Renal cortex interstitium (tissue), 11 donors: ENCODE measurements around the gene LARP6. TPM values are rescaled to one million over a fixed set of nuclear protein-coding genes. Genes with fewer than 3 reads are reported as not detected.
"Not testable (repeated sequence)": the region's sequence is repeated elsewhere in the genome, so short reads cannot be mapped to it uniquely, and the experiment has no call there.

Experiments
- DNase-seq, 11 donors: peaks; one replicate each; pipeline ENCODE4 v3.0.0-alpha.2; 2013; ENCODE audit warnings: low read depth in 9 of 11, low spot score in 4 of 11; ENCODE audit errors: extremely low read depth in 1 of 11
- polyA plus RNA-seq, 3 donors: library from polyadenylated mRNA; unstranded; fragments of 120-200 nt; gene quantifications; one replicate each; pipeline ENCODE4 v1.2.1, GENCODE V29; 2013; ENCODE audit not compliant: insufficient read length in 3 of 3

The LARP6 gene
- polyA plus RNA-seq, 3 donors = 12.8 to 16.0 (median 13.8) TPM

- peak in 1 of 11 donors; percentile 8 for DNase-seq
Measured at GRCh38 chr15:70867911-70868467, 14.0 kb upstream of the LARP6 start.

- DNase-seq = no peak
Measured at GRCh38 chr15:70866982-70867641, 13.2 kb upstream of the LARP6 start.

DNA sequence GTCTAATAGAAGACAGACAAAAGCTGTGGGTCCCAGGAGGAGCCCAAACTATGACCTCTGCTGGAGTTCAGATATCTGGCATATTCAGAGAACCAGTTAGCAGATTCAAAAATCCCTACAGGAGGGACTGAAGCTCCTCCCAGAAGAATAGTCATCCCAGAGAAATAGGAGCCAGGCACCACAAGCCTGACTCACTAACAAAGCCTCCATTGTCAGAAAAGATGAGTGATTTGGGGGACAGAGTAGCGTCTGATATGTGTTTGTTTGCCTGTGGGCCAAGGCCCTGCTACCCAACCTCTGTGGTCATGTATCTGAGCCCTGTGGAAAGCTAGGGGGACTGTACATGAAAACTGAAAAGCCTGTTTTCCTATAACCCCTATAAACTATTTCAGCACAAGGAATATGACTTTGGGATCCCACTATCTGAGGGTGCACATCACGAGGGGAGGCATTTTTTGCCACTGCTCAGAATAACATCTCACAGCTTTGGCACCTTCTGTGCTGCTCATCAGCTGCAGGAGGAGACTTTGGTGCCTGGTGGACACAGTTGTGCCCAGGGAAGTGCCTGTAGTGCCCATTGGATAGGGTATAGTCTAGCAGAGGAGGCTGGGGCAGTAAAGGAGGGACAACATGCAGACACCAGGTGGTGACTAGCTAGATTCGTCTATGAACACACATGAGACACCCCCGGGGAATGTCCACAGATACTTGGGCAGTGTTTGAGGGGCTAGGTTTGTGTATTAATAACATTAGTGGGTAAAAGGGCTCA, 9.7 kb upstream of the LARP6 start:
- DNase-seq = no peak

GRCh38 chr15:70859998-70860397, 6.0 kb upstream of the LARP6 start:
- no peak for DNase-seq

GRCh38 chr15:70859322-70859908, 5.5 kb upstream of the LARP6 start:
- no peak for DNase-seq

- DNase-seq = not testable (repeated sequence)
Measured at GRCh38 chr15:70858614-70859321, 4.8 kb upstream of the LARP6 start.

GRCh38 chr15:70857562-70858285, 3.8 kb upstream of the LARP6 start:
- no peak for DNase-seq

DNA sequence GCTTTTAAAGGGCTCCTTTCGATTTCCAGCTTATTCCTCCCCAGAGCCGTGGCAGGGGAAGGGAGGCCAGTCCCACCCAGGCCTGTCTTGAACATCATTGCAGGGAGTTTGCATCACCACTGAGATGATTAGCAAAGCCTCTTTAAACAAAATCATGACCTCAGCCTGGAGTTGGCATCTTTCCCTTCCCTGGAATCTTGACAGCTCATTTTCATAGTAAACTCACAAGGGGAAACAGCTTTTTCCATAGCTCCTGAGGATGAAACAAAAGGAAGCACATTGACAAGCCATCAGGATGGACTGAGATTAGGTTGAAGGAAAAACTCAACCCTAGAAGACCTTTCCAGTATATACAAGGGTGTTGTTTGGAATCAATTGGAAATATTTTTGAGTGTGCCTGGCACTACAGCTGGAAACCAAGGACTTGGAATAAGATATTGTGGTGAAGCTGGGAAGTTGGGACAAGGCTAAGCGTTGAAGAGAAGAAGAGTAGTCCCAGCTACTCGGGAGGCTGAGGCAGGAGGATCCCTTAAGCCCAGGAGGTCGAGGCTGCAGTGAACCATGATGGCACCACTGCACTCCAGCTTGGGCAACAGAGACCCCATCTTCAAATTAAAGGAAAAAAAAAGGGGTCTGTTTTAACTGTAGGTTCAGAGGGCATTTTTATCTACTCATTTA, 3.1 kb upstream of the LARP6 start:
- DNase-seq = no peak

GRCh38 chr15:70856177-70856883, 2.4 kb upstream of the LARP6 start:
- no peak for DNase-seq

DNA sequence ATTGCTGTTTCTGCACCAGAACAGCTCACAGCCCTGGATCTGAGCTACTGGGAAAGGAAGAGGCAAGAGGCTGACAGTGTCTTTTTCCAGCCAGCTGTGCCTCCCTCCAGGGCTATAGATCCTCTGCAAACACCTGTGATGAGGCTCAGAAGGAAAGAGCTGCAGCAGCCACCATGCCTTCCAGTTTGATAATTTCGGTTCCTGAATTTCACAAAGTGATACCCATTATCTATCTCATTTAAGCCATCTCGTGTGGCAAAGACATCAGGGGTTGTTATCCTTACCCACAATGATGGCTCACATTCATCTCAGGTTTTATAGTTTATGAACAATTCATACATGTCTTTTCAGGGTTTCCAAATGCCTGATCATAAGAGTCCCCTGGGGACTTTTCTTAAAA, 1.8 kb upstream of the LARP6 start:
- DNase-seq = no peak

GRCh38 chr15:70854666-70854976, 664 bp upstream of the LARP6 start:
- DNase-seq = no peak

DNA sequence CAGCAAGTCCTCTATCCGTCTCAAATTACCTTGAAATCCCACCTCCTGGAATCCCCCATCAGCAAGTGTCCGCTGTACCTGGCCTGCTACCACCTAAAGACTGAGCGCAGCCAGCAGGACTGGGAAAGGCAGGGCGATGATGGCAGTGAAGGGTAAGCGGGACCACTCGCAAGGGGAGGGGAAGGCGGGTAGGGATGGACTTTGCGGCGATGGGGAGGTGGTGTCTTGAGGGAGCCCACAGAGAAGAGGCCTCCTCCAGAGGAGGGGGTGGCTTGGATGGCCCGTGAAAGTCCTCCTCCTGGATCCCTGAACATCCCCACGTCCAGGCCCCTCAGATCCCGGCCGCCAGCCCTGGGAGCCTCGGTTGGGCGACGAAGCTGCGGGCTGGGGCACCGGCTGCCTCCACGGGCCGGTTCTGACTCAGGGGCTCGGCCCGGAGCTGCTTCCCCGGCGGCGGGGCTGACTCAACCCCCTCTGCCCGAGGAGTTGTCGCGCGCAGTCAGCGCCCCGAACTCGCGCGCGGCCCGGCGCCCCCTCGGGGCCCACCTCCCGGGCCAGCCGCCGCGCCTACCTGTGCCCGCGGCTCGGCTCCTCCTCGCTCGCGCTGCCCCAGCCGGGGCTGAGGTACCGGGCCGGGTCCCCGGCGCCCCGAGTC, 512 bp downstream of the LARP6 start:
- peak in 2 of 11 donors; percentile 28 to 31 for DNase-seq

DNA sequence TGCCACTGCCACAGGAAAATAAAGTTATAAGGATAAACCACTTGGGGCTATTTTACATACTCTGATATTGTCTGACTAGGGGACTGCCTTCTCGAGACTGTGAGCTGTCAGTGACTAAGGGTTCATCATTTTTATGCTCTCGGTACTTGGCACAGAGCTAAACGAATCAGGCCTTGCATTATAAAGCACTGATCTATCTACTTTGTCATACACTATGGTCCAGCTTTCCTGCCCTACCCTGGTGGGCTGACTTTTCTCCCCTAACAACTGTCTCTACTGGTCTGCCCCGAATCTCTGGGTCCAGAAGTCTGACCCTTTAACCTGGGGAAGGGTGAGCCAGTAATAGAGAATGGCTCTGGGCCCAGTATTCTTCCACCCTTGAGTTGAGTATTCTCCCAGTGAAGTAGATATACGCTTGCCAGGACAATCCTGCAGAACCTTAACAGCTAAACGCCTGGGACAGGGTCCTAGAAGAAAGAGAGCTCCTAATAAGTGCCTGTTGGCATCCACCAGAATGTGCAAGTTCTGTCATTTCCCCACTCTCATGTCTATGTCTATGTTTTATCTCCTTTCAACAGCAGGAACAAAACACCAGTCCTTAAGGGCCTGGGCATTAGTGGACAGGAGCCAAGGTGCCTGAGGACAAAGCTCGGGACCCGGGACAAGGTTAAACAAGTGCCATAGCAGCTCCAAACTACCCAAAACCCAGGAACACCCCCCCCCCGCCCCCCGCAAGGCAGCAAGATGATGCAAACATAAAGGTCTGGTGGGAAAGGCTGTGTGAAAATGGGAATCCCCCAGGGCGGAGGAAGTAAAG, 1.2 kb downstream of the LARP6 start:
- DNase-seq = no peak

DNA sequence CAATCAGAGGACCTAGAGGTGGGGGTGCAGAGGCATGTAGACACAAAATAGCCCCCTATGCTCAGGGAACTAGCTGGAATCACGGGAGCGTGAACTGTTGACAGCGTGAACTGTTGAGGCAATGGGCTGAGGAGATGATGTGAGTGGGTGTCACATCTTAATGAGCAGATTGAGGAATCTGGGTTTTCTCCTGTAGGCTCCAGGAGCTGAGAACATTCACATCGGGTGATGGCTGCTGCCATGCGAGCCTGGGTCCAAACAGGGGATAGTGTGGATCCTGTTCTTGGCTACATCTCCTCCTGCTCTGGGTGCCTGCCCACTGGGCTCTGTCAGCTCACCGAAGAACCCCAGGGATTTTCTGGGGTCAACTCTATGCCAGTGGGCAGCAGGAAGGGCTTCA, 2.1 kb downstream of the LARP6 start:
- DNase-seq = no peak

- no peak for DNase-seq
Measured at GRCh38 chr15:70845602-70846360, 8.2 kb downstream of the LARP6 start.

DNA sequence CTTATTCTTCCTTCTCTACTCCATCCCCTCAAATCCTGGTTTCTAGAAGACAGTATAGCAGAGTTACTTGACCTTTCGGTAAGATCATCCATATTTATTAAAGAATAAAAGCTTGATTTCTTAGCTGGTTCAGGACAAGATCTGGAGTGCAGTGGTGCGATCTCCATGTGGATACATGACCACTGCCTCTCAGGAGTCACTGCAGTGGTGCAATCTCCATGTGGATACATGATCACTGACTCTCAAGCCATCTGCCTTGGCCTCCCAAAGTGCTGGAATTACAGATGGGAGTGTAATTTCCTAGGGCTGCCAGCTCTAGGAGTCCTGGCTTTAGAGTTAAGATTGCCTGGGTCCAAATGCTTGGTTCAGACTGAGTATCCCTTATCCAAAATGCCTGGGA, 16.5 kb downstream of the LARP6 start:
- no peak for DNase-seq
